H1 (cell line): Measurements from ENCODE around the gene PLA2G15. TPM values are rescaled to one million over a fixed set of nuclear protein-coding genes. Genes with fewer than 3 reads are reported as not detected.

Experiments used
- BACH1 ChIP-seq: IDR thresholded peaks from 2 replicates; pipeline ENCODE4 v1.6.1; 2012; ENCODE audit warnings: low read length, improper control_type of control experiment
- BRCA1 ChIP-seq: IDR thresholded peaks from 2 replicates; pipeline ENCODE4 v1.6.1; 2012; ENCODE audit warnings: low read depth, low read length, improper control_type of control experiment
- CREB1 ChIP-seq: IDR thresholded peaks from 2 replicates; pipeline ENCODE4 v1.6.1; 2012; ENCODE audit warnings: inconsistent platforms
- NANOG ChIP-seq: IDR thresholded peaks from 2 replicates; pipeline ENCODE4 v1.6.1; 2011; ENCODE audit warnings: low read length, low read depth, mild to moderate bottlenecking, inconsistent platforms; ENCODE audit not compliant: insufficient read depth, poor library complexity, severe bottlenecking
- SAP30 ChIP-seq: fragments of 300-600 bp; sonication (generic); IDR thresholded peaks from 2 replicates; pipeline ENCODE4 v1.7.1; 2012; ENCODE audit warnings: low read length, moderate library complexity, mild to moderate bottlenecking, inconsistent platforms; ENCODE audit not compliant: insufficient read depth, insufficient replicate concordance
- SP4 ChIP-seq: IDR thresholded peaks from 2 replicates; pipeline ENCODE4 v1.6.1; 2012; ENCODE audit warnings: low read length, inconsistent platforms
- polyA plus RNA-seq, 7 experiments: library from polyadenylated mRNA; depleted of rRNA in 3 of 7; stranded (reverse) in 5 of 7; unstranded in 2 of 7; fragments of >200 nt in 5 of 7; fragments of 200-250 nt in 2 of 7; gene quantifications; 1 replicate in 5 of 7; 2 replicates in 1 of 7; 4 replicates in 1 of 7; pipeline versions ENCODE4 v1.2.1 to v1.2.3, GENCODE V29; 2011 to 2013; ENCODE audit warnings: missing spikeins in 2 of 7, mixed read lengths in 2 of 7
- total RNA-seq: library from RNA; stranded (reverse); fragmentation: NEBNext Ultra II Directional; extraction: Animal tissue kit (Norgen Biotek cat#: 25700); gene quantifications from 2 replicates; pipeline ENCODE4 v1.2.1, GENCODE V29; 2021
- TF ChIP-seq, protein P1 (sequence below): fragments of 300-600 bp; sonication (generic); IDR thresholded peaks from 2 replicates; pipeline ENCODE4 v1.7.1; 2012; ENCODE audit warnings: low read length, moderate library complexity, mild to moderate bottlenecking, inconsistent platforms; ENCODE audit not compliant: insufficient replicate concordance
- TF ChIP-seq, protein P2 (sequence below): IDR thresholded peaks from 2 replicates; pipeline ENCODE4 v1.6.1; 2012; ENCODE audit warnings: low read length, inconsistent platforms
- TF ChIP-seq, protein P3 (sequence below): IDR thresholded peaks from 2 replicates; pipeline ENCODE4 v1.6.1; 2011; ENCODE audit warnings: low read length, improper control_type of control experiment

Gene PLA2G15
- total and polyA plus RNA-seq, 2 of the 8 experiments (the other 6 are each of a cell fraction or from before 2014, with no cell fraction given): 11.2 to 12.0 TPM

DNA sequence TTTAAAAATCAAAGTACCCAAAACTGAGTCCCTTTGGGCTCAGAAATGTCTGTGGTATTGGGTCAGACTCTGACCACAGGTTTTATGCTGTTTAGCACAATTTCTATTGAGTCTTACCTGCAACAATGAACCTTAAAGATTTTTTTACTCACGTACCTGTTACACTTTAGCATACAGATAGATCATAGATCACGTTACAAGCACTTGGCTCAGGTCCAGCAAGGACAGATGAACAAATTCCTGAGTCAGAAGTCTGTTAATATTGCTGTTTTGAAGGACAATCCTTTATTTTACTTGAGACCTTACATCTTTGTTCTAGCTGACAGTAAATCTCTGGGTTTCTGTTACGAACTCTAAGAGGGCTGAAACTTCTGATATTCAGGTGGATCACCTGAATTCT lies 52.7 kb downstream of the PLA2G15 start (continued):
- TF ChIP-seq, protein P1, sequence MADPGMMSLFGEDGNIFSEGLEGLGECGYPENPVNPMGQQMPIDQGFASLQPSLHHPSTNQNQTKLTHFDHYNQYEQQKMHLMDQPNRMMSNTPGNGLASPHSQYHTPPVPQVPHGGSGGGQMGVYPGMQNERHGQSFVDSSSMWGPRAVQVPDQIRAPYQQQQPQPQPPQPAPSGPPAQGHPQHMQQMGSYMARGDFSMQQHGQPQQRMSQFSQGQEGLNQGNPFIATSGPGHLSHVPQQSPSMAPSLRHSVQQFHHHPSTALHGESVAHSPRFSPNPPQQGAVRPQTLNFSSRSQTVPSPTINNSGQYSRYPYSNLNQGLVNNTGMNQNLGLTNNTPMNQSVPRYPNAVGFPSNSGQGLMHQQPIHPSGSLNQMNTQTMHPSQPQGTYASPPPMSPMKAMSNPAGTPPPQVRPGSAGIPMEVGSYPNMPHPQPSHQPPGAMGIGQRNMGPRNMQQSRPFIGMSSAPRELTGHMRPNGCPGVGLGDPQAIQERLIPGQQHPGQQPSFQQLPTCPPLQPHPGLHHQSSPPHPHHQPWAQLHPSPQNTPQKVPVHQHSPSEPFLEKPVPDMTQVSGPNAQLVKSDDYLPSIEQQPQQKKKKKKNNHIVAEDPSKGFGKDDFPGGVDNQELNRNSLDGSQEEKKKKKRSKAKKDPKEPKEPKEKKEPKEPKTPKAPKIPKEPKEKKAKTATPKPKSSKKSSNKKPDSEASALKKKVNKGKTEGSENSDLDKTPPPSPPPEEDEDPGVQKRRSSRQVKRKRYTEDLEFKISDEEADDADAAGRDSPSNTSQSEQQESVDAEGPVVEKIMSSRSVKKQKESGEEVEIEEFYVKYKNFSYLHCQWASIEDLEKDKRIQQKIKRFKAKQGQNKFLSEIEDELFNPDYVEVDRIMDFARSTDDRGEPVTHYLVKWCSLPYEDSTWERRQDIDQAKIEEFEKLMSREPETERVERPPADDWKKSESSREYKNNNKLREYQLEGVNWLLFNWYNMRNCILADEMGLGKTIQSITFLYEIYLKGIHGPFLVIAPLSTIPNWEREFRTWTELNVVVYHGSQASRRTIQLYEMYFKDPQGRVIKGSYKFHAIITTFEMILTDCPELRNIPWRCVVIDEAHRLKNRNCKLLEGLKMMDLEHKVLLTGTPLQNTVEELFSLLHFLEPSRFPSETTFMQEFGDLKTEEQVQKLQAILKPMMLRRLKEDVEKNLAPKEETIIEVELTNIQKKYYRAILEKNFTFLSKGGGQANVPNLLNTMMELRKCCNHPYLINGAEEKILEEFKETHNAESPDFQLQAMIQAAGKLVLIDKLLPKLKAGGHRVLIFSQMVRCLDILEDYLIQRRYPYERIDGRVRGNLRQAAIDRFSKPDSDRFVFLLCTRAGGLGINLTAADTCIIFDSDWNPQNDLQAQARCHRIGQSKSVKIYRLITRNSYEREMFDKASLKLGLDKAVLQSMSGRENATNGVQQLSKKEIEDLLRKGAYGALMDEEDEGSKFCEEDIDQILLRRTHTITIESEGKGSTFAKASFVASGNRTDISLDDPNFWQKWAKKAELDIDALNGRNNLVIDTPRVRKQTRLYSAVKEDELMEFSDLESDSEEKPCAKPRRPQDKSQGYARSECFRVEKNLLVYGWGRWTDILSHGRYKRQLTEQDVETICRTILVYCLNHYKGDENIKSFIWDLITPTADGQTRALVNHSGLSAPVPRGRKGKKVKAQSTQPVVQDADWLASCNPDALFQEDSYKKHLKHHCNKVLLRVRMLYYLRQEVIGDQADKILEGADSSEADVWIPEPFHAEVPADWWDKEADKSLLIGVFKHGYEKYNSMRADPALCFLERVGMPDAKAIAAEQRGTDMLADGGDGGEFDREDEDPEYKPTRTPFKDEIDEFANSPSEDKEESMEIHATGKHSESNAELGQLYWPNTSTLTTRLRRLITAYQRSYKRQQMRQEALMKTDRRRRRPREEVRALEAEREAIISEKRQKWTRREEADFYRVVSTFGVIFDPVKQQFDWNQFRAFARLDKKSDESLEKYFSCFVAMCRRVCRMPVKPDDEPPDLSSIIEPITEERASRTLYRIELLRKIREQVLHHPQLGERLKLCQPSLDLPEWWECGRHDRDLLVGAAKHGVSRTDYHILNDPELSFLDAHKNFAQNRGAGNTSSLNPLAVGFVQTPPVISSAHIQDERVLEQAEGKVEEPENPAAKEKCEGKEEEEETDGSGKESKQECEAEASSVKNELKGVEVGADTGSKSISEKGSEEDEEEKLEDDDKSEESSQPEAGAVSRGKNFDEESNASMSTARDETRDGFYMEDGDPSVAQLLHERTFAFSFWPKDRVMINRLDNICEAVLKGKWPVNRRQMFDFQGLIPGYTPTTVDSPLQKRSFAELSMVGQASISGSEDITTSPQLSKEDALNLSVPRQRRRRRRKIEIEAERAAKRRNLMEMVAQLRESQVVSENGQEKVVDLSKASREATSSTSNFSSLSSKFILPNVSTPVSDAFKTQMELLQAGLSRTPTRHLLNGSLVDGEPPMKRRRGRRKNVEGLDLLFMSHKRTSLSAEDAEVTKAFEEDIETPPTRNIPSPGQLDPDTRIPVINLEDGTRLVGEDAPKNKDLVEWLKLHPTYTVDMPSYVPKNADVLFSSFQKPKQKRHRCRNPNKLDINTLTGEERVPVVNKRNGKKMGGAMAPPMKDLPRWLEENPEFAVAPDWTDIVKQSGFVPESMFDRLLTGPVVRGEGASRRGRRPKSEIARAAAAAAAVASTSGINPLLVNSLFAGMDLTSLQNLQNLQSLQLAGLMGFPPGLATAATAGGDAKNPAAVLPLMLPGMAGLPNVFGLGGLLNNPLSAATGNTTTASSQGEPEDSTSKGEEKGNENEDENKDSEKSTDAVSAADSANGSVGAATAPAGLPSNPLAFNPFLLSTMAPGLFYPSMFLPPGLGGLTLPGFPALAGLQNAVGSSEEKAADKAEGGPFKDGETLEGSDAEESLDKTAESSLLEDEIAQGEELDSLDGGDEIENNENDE: no peak
- TF ChIP-seq BACH1 (no peak), CREB1 (no peak), SP4 (no peak), BRCA1 (no peak), NANOG (no peak), SAP30 (no peak)
- TF ChIP-seq, protein P2, sequence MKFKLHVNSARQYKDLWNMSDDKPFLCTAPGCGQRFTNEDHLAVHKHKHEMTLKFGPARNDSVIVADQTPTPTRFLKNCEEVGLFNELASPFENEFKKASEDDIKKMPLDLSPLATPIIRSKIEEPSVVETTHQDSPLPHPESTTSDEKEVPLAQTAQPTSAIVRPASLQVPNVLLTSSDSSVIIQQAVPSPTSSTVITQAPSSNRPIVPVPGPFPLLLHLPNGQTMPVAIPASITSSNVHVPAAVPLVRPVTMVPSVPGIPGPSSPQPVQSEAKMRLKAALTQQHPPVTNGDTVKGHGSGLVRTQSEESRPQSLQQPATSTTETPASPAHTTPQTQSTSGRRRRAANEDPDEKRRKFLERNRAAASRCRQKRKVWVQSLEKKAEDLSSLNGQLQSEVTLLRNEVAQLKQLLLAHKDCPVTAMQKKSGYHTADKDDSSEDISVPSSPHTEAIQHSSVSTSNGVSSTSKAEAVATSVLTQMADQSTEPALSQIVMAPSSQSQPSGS: no peak
- TF ChIP-seq, protein P3, sequence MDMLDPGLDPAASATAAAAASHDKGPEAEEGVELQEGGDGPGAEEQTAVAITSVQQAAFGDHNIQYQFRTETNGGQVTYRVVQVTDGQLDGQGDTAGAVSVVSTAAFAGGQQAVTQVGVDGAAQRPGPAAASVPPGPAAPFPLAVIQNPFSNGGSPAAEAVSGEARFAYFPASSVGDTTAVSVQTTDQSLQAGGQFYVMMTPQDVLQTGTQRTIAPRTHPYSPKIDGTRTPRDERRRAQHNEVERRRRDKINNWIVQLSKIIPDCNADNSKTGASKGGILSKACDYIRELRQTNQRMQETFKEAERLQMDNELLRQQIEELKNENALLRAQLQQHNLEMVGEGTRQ: no peak
